ENCODE data around the gene IL12RB1.
A peak's percentile ranks its signal among the peaks of the same experiment; 100 is the strongest.

Gene IL12RB1

DNA sequence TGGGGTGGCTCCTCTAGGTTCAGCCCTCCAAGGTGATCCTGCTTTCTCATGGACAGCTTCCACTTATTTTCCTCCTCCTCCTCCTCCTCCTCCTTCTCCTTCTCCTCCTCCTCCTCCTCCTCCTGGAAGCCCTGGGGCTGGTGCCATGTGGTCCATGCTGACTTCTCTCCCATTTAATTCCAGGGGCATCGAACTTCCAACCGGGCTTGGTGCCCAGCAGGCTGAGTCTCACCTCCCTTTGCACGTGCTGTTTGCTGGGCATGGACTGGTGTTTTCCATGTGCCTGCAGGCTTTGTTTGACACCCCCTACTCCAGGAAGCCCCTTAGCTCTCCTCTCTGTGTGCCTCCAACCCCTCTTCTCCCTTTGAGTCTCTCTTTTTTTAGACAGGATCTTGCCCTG is 14.5 kb upstream of the IL12RB1 start:
- Histone ChIP-seq H3K4me2 (ENCODE audit: low read length) (no peak overlapping the region), H3K27me3 (ENCODE audit: control insufficient read depth, low read length) (no peaks in the 10 kb centered on the region), H3K4me1 (ENCODE audit: control insufficient read depth, low read length) (peaks cover 72% of the 10 kb centered on the region), H3K4me3 (ENCODE audit: low read length) (no peak overlapping the region), H3K27ac (ENCODE audit: low read depth, low read length) (no peak overlapping the region), H3K9me2 (replicated peaks; ENCODE audit: control insufficient read depth, low read length) (no peaks in the 10 kb centered on the region), H3K36me3 (ENCODE audit: control insufficient read depth, low read length) (peaks cover 32% of the 10 kb centered on the region), H3K9me3 (ENCODE audit: control insufficient read depth, insufficient read depth, low read length) (no peaks in the 10 kb centered on the region), H3F3A (ENCODE audit: control insufficient read depth, insufficient read depth) (peaks cover 24% of the 10 kb centered on the region), H3K79me2 (ENCODE audit: control insufficient read depth, low read length) (peaks cover 24% of the 10 kb centered on the region), H4K20me1 (ENCODE audit: control insufficient read depth, insufficient read depth, low read depth, low read length) (no peaks in the 10 kb centered on the region)
- TF ChIP-seq, protein P1, sequence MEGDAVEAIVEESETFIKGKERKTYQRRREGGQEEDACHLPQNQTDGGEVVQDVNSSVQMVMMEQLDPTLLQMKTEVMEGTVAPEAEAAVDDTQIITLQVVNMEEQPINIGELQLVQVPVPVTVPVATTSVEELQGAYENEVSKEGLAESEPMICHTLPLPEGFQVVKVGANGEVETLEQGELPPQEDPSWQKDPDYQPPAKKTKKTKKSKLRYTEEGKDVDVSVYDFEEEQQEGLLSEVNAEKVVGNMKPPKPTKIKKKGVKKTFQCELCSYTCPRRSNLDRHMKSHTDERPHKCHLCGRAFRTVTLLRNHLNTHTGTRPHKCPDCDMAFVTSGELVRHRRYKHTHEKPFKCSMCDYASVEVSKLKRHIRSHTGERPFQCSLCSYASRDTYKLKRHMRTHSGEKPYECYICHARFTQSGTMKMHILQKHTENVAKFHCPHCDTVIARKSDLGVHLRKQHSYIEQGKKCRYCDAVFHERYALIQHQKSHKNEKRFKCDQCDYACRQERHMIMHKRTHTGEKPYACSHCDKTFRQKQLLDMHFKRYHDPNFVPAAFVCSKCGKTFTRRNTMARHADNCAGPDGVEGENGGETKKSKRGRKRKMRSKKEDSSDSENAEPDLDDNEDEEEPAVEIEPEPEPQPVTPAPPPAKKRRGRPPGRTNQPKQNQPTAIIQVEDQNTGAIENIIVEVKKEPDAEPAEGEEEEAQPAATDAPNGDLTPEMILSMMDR (IDR thresholded peaks at IDR 0.05; ENCODE audit: low read depth, low read length, poor library complexity, severe bottlenecking) = peak; percentile 8
- no peak for TF ChIP-seq EZH2phosphoT487 (IDR thresholded peaks at IDR 0.05; ENCODE audit: borderline replicate concordance, low read length)

DNA sequence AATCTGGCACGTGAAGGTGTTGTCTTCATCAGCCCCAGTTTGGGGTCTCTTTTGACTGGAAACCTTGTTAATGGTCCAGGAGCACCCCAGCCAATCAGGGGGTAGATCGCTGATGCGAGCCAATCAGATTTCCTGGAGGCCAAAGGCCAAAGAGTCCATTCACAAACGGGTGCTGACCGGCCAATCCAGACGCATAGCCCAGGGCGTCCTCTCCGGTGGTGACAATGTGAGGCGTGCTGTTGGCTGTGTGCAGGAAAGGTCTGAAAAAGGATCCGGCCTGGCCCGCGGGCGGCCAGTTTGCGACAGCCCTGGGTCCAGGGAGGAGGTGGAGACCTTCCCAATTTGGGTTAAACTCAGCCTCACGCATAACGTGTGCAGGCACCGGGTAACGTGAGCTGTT is 14.0 kb upstream of the IL12RB1 start:
- Histone ChIP-seq H3F3A (ENCODE audit: control insufficient read depth, insufficient read depth) (peaks cover 20% of the 10 kb centered on the region), H3K4me2 (ENCODE audit: low read length) (no peak overlapping the region), H3K4me3 (ENCODE audit: low read length) (no peak overlapping the region), H3K9me2 (replicated peaks; ENCODE audit: control insufficient read depth, low read length) (no peaks in the 10 kb centered on the region), H3K36me3 (ENCODE audit: control insufficient read depth, low read length) (peaks cover 32% of the 10 kb centered on the region), H3K27ac (ENCODE audit: low read depth, low read length) (no peak overlapping the region), H3K9me3 (ENCODE audit: control insufficient read depth, insufficient read depth, low read length) (no peaks in the 10 kb centered on the region), H4K20me1 (ENCODE audit: control insufficient read depth, insufficient read depth, low read depth, low read length) (no peaks in the 10 kb centered on the region), H3K4me1 (ENCODE audit: control insufficient read depth, low read length) (peaks cover 67% of the 10 kb centered on the region), H3K79me2 (ENCODE audit: control insufficient read depth, low read length) (peaks cover 24% of the 10 kb centered on the region), H3K27me3 (ENCODE audit: control insufficient read depth, low read length) (no peaks in the 10 kb centered on the region)
- TF ChIP-seq, protein P1 (IDR thresholded peaks at IDR 0.05; ENCODE audit: low read depth, low read length, poor library complexity, severe bottlenecking) = no peak
- no peak for TF ChIP-seq EZH2phosphoT487 (IDR thresholded peaks at IDR 0.05; ENCODE audit: borderline replicate concordance, low read length)

DNA sequence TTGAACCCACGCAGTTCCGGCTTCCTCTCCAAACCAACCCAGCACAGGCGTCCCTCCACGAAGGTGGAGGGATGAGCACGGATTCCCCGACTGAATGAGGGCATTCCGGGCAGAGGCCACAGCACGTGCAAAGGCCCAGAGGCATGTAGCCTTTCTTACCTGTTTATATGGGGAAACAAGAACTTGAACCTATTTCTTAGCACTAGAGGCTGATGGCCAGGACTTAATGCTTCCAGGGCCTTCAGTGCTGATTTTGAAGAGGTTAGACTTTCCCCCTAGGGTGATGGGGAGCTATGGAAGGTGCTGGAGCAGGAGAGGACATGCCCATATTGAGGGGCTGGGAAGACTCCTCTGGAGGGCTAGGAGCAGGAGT is 12.9 kb upstream of the IL12RB1 start:
- peak overlapping the region; percentile 98 for H3K27ac ChIP-seq (ENCODE audit: low read depth, low read length)
- H3K4me1 ChIP-seq (ENCODE audit: control insufficient read depth, low read length) = peaks cover 56% of the 10 kb centered on the region
- H4K20me1 ChIP-seq (ENCODE audit: control insufficient read depth, insufficient read depth, low read depth, low read length) = no peaks in the 10 kb centered on the region
- no peaks in the 10 kb centered on the region for H3K9me2 ChIP-seq (replicated peaks; ENCODE audit: control insufficient read depth, low read length)
- H3K36me3 ChIP-seq (ENCODE audit: control insufficient read depth, low read length) = peaks cover 32% of the 10 kb centered on the region
- H3F3A ChIP-seq (ENCODE audit: control insufficient read depth, insufficient read depth) = peaks cover 27% of the 10 kb centered on the region
- H3K27me3 ChIP-seq (ENCODE audit: control insufficient read depth, low read length) = no peaks in the 10 kb centered on the region
- peak overlapping the region; percentile 83 for H3K4me3 ChIP-seq (ENCODE audit: low read length)
- no peaks in the 10 kb centered on the region for H3K9me3 ChIP-seq (ENCODE audit: control insufficient read depth, insufficient read depth, low read length)
- peaks cover 24% of the 10 kb centered on the region for H3K79me2 ChIP-seq (ENCODE audit: control insufficient read depth, low read length)
- H3K4me2 ChIP-seq (ENCODE audit: low read length) = peak overlapping the region; percentile 93
- no peak for TF ChIP-seq EZH2phosphoT487 (IDR thresholded peaks at IDR 0.05; ENCODE audit: borderline replicate concordance, low read length)
- TF ChIP-seq, protein P1 (IDR thresholded peaks at IDR 0.05; ENCODE audit: low read depth, low read length, poor library complexity, severe bottlenecking) = no peak
